Heart left ventricle (tissue), 16 donors: ENCODE data around the gene MCTP2. TPM values are rescaled to one million over a fixed set of nuclear protein-coding genes. Genes with fewer than 3 reads are reported as not detected.

Source experiments
- ATAC-seq, 4 donors: fragments of 200-7000 bp; cut with Tn5 transposase; one replicate each; pipeline ENCODE4 v1.9.1; 2020 to 2022; ENCODE audit warnings: moderate library complexity in 4 of 4, mild to moderate bottlenecking in 3 of 4, moderate number of reproducible peaks in 1 of 4
- DNase-seq, 5 donors: peaks; one replicate each; pipeline ENCODE4 v3.0.0-alpha.2; 2020
- H3K27ac ChIP-seq, 12 donors: fragments of 200-600 bp; sonication (generic) in 4 of 12; one replicate each; pipeline versions ENCODE4 v1.5.0 to v1.8.0; 2016 to 2022; ENCODE audit warnings: mild to moderate bottlenecking in 2 of 12
- H3K27me3 ChIP-seq, 9 donors: fragments of 200-600 bp; sonication (generic) in 2 of 9; one replicate each; pipeline versions ENCODE4 v1.5.1 to v1.8.0; 2016 to 2022; ENCODE audit warnings: mild to moderate bottlenecking in 3 of 9
- H3K36me3 ChIP-seq, 9 donors: fragments of 200-600 bp; sonication (generic) in 2 of 9; one replicate each; pipeline versions ENCODE4 v1.5.0 to v1.8.0; 2018 to 2022; ENCODE audit warnings: mild to moderate bottlenecking in 2 of 9
- H3K4me1 ChIP-seq, 12 donors: fragments of 200-600 bp; sonication (generic) in 4 of 12; one replicate each; pipeline versions ENCODE4 v1.5.0 to v1.8.0; 2016 to 2022; ENCODE audit warnings: mild to moderate bottlenecking in 3 of 12
- H3K4me3 ChIP-seq, 12 donors: fragments of 200-600 bp; sonication (generic) in 4 of 12; one replicate each; pipeline versions ENCODE4 v1.5.0 to v1.8.0; 2017 to 2022; ENCODE audit warnings: mild to moderate bottlenecking in 9 of 12, moderate library complexity in 4 of 12
- H3K9me3 ChIP-seq, 12 donors: fragments of 200-600 bp; sonication (generic) in 4 of 12; one replicate each; pipeline versions ENCODE4 v1.5.0 to v1.8.0; 2016 to 2022; ENCODE audit warnings: mild to moderate bottlenecking in 1 of 12
- POLR2A ChIP-seq, 2 donors: fragments of 450-650 bp; IDR thresholded peaks; one replicate each; pipeline ENCODE4 v1.6.1; 2017; ENCODE audit warnings: antibody characterized with exemption in 2 of 2, mild to moderate bottlenecking in 2 of 2, moderate library complexity in 2 of 2
- WGBS, 4 donors: extraction: QIAGEN DNeasy Blood & Tissue Kit in 2 of 4; methylation state at CpG; one replicate each; pipeline versions ENCODE4 v1.1.5 to v1.1.7; 2013 to 2018; 5-methylcytosine and 5-hydroxymethylcytosine counted together
- intact Hi-C, 10 donors: fragments of 100-400 bp; cut with DNase I; formaldehyde crosslinking; loops; one replicate each; pipeline versions ENCODE4 v1.11.1 to v1.14.2; 2022
- polyA plus RNA-seq, 2 donors: library from polyadenylated mRNA; stranded (reverse); fragments of 200-250 nt; gene quantifications; one replicate each; pipeline ENCODE4 v1.2.3, GENCODE V29; 2013
- total RNA-seq, 9 donors: library from RNA; depleted of rRNA in 2 of 9; stranded (reverse); fragments of >200 nt in 2 of 9; fragmentation: NEBNext Ultra II Directional in 3 of 9; extraction: Animal tissue kit (Norgen Biotek cat#: 25700) in 3 of 9; gene quantifications; one replicate each; pipeline versions ENCODE4 v1.1.0 to v1.2.4, GENCODE V29; 2016 to 2023
- TF ChIP-seq, protein P1 (sequence below), 12 donors: fragments of 200-600 bp; sonication (generic) in 4 of 12; IDR thresholded peaks; one replicate each; pipeline versions ENCODE4 v1.5.0 to v1.8.0; 2018 to 2022; ENCODE audit warnings: antibody characterized with exemption in 12 of 12, mild to moderate bottlenecking in 5 of 12
- donor health status: ischemic (EF 13 %, LVEDD 7.1; RV severe dilation, severe dysfunction).
- donor health status: healthy with polysubstance abuse.
- donor health status: DM: no; HTN: yes; CAD: no.
- donor health status: DM: no; HTN: no; CAD: no.
- donor health status: ischemic (EF 25% LVEDD 6.9; RV normal size, moderate dysfunction).
- donor health status: ischemic (EF 25% LVEDD 5.7; RV mildly dilated, moderate dysfunction).
- donor health status: healthy.
- donor health status: DM: yes; HTN: yes; CAD: no.
- donor health status: ischemic (EF 35%, LVEDD 5.7; RV mildly dilated, moderate dysfunction).
- donor health status: nonischemic (EF 11% LVEDD 7.7; RV severe dilation, severe dysfunction).
- donor health status: DM: yes; HTN: yes; CAD: no.
- donor health status: PGD.
- donor health status: ischemic (EF 29% LVEDD 5.4; RV normal size, mild dysfunction).
- donor health status: nonischemic (EF 23%, LVEDD 6.1; RV moderate dilation, normal function).

Gene MCTP2
- total and polyA plus RNA-seq, 11 donors = 0.35 to 12.1 (median 2.0) TPM

DNA sequence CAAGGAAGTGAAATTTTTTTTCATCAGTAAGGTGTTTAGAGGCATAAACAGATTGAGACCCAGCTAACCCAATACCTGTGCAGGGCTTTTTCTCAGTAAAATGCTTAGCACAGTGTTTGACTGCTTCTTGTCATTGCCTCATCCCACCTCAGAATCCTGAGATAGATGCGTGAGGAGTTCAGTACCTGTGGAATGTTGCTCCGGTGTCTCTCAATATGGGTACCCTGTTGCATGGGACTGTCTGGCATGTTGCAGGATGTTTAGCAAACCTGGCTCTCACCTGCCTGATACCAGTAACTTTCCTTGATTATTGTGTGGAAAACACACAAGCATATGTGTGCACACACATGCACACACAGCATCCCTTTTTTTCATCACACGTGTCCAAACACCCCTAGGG, 128.4 kb downstream of the MCTP2 start:
- no peak for TF ChIP-seq POLR2A (IDR thresholded peaks at IDR 0.05)
- TF ChIP-seq, protein P1, sequence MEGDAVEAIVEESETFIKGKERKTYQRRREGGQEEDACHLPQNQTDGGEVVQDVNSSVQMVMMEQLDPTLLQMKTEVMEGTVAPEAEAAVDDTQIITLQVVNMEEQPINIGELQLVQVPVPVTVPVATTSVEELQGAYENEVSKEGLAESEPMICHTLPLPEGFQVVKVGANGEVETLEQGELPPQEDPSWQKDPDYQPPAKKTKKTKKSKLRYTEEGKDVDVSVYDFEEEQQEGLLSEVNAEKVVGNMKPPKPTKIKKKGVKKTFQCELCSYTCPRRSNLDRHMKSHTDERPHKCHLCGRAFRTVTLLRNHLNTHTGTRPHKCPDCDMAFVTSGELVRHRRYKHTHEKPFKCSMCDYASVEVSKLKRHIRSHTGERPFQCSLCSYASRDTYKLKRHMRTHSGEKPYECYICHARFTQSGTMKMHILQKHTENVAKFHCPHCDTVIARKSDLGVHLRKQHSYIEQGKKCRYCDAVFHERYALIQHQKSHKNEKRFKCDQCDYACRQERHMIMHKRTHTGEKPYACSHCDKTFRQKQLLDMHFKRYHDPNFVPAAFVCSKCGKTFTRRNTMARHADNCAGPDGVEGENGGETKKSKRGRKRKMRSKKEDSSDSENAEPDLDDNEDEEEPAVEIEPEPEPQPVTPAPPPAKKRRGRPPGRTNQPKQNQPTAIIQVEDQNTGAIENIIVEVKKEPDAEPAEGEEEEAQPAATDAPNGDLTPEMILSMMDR (IDR thresholded peaks at IDR 0.05) = no peak
- H3K27me3 ChIP-seq = peaks cover 0 to 7% (median 0%) of the 10 kb centered on the region in 9 donors
- intact Hi-C loops = no loop called here
- no peaks in the 10 kb centered on the region for H3K4me1 ChIP-seq
- H3K27ac ChIP-seq = no peak overlapping the region
- 86 to 94% (median 92%) methylated on average over 3 of the region's 3 CpGs for whole genome bisulfite sequencing, 4 donors
- H3K9me3 ChIP-seq = no peaks in the 10 kb centered on the region
- H3K36me3 ChIP-seq = no peaks in the 10 kb centered on the region
- ATAC-seq (no peak), DNase-seq (no peak)
- H3K4me3 ChIP-seq = no peak overlapping the region

DNA sequence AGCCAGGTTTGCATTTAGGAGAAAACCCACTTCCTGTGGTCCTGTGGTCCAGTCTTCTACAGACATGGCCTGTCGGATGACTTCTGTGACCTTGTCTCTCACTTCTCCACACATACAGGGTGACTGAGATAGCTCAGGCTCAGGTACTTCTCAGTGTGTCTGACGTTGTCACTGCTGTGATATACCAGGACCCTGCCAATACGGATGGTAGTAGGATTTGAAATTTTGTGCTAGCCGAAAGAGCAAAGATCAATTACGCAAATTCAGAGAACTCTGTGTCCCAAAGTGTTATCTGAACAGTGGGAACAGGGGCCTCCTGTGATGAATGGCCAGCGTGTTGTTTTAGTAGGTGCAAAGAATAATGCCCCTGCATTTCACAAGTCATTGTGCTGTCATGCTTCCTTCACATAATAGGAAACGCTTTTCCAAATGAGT, 128.9 kb downstream of the MCTP2 start:
- ATAC-seq = no peak
- TF ChIP-seq POLR2A (IDR thresholded peaks at IDR 0.05) = no peak
- TF ChIP-seq, protein P1 (IDR thresholded peaks at IDR 0.05) = no peak

DNA sequence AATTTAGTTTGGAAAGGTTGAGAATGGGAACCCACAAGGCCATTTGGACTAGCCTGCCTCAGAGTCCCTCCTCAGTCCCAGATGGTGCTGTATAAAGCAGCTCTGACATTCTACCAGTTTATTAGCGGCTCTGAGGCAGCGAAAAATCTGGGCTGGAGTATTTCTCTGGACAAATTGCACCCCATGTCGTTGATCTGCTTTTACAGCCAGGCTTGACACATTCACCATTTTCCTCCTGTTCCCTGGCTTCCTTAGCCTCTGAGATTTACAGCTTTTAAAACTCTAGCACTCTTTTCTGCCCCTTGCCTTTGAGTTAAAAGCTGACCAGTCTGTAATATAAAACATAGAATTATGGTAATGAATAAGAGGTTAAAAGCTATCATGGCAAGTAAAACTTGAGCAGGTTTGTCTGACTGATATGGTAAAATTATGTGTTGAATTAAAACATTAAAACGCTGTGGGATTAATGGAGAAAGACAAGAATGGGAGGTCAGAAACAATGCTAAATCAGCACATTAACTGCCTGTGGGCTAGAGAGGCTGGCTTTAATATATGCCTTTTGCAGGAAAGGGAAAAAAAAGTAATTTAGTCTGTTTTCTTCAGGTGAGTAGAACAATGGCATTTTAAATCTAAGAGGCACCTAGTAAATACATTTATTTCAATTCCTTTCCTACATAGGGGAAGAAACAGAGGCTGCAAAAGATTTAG, 131.2 kb downstream of the MCTP2 start:
- intact Hi-C loops = no loop called here
- no peaks in the 10 kb centered on the region for H3K36me3 ChIP-seq
- no peaks in the 10 kb centered on the region for H3K4me1 ChIP-seq
- WGBS, 4 donors = 78 to 87% (median 84%) methylated on average over 4 of the region's 4 CpGs
- H3K27me3 ChIP-seq = peaks cover 0 to 20% (median 2%) of the 10 kb centered on the region in 9 donors
- ATAC-seq (no peak), DNase-seq (no peak)
- no peak overlapping the region for H3K27ac ChIP-seq
- no peaks in the 10 kb centered on the region for H3K9me3 ChIP-seq
- H3K4me3 ChIP-seq = no peak overlapping the region
- TF ChIP-seq, protein P1 (IDR thresholded peaks at IDR 0.05) = no peak
- TF ChIP-seq POLR2A (IDR thresholded peaks at IDR 0.05) = no peak

More for the DNA sequence above, 128.9 kb downstream of the MCTP2 start:
- H3K4me1 ChIP-seq = no peaks in the 10 kb centered on the region
- H3K9me3 ChIP-seq = no peaks in the 10 kb centered on the region
- DNase-seq = no peak
- H3K27ac ChIP-seq = no peak overlapping the region
- H3K36me3 ChIP-seq = no peaks in the 10 kb centered on the region
- no peak overlapping the region for H3K4me3 ChIP-seq
- 63 to 76% (median 69%) methylated on average over 7 of the region's 7 CpGs for WGBS, 4 donors
- peaks cover 0 to 9% (median 0%) of the 10 kb centered on the region in 9 donors for H3K27me3 ChIP-seq
- intact Hi-C loops = no loop called here

DNA sequence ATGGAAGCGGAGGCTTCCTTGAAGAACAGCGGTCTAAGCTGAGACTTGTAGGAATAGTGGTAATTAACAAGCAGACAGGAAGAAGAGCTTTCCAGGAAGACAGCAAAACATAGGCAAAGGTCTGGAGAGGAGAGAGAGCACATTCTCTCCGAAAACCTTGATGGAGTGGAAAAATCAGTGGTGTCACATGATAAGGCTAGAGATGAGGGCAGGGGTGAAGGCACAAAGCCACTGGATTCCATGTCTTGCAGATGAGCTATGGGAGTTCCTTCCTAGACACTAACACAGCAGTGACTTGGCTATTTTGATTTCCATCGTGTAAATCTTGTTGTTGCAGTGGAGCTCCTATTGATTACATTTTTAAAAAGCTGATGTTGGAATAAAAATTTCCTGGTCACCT, 132.0 kb downstream of the MCTP2 start:
- 70 to 78% (median 74%) methylated on average over 4 of the region's 4 CpGs for WGBS, 4 donors
- intact Hi-C loops = no loop called here

More for the DNA sequence above, 132.0 kb downstream of the MCTP2 start:
- DNase-seq = no peak
- TF ChIP-seq, protein P1 (IDR thresholded peaks at IDR 0.05) = no peak
- TF ChIP-seq POLR2A (IDR thresholded peaks at IDR 0.05) = no peak
- peaks cover 0 to 28% (median 2%) of the 10 kb centered on the region in 9 donors for H3K27me3 ChIP-seq
- peaks cover 0 to under 1% (median 0%) of the 10 kb centered on the region in 9 donors for H3K36me3 ChIP-seq
- H3K4me3 ChIP-seq = no peak overlapping the region
- no peaks in the 10 kb centered on the region for H3K4me1 ChIP-seq
- H3K9me3 ChIP-seq = no peaks in the 10 kb centered on the region
- ATAC-seq = no peak
- no peak overlapping the region for H3K27ac ChIP-seq
